ENCODE data around the gene PCLO. TPM values are rescaled to one million over a fixed set of nuclear protein-coding genes. Genes with fewer than 3 reads are reported as not detected.
A peak's percentile ranks its signal among the peaks of the same experiment; 100 is the strongest.

Gene PCLO
- total and polyA plus RNA-seq, 12 donors, result 0.06 to 10.8 (median 2.3) TPM

DNA sequence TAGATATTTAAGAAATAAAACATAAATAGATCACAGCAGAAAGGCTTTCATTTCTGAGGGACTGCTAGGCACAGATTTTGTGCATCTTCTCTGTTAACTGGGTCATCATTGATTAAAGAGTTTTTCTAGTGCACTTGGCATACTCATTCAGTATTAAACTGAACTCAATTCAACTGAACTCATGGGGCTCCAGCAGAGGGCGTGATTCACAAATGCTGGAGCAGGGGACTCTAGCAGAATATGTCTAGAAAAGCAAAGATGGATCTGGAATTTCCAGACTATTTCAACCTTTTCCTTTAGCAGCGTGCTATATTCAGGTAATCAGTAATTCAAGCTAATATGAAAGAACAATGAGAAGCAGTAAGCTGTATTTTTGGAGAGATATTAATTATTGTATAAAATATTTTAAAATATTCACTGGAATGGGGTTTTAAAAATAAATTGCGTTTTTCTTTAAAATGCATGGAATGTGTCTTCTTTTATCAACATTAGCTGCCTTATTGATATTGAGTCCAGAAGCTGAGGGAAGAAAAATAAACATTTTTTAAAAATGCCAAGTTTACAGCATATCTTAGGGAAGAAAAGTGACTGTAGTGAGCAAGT, 422.3 kb downstream of the PCLO start:
- intact Hi-C loops (cut with DNase I), result no loop called here
- Histone ChIP-seq H3K4me1 (no peaks in the 10 kb centered on the region), H3K27me3 (no peaks in the 10 kb centered on the region), H3K27ac (no peak overlapping the region), H3K9me3 (no peaks in the 10 kb centered on the region), H3K4me3 (no peak overlapping the region), H3K36me3 (no peaks in the 10 kb centered on the region)
- ATAC-seq (no peak), DNase-seq (peak in 1 of 2 donors; percentile 11)
- TF ChIP-seq, protein P1, sequence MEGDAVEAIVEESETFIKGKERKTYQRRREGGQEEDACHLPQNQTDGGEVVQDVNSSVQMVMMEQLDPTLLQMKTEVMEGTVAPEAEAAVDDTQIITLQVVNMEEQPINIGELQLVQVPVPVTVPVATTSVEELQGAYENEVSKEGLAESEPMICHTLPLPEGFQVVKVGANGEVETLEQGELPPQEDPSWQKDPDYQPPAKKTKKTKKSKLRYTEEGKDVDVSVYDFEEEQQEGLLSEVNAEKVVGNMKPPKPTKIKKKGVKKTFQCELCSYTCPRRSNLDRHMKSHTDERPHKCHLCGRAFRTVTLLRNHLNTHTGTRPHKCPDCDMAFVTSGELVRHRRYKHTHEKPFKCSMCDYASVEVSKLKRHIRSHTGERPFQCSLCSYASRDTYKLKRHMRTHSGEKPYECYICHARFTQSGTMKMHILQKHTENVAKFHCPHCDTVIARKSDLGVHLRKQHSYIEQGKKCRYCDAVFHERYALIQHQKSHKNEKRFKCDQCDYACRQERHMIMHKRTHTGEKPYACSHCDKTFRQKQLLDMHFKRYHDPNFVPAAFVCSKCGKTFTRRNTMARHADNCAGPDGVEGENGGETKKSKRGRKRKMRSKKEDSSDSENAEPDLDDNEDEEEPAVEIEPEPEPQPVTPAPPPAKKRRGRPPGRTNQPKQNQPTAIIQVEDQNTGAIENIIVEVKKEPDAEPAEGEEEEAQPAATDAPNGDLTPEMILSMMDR (IDR thresholded peaks at IDR 0.05), result peak in 6 of 9 donors; percentile 36 to 54 (median 46)
- WGBS, 2 donors, result 34 to 35% methylated on average over 3 of the region's 3 CpGs

DNA sequence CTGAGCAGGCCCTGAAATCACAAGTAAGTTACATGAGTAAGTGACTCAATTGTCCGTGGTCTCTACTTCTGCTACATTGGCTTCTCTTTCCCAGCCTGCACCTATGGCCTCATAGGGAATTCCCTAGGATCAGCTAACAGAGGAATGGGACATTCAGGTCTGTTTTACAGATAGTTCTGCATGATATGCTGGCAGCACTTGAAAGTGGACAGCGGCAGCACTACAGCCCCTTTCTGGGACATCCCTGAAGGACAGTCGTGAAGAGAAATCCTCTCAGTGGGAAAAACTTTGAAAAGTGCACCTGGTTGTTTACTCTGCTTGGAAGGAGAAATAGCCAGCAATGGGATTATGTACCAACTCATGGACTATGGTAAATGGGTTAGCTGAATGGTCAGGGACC, 426.1 kb downstream of the PCLO start:
- TF ChIP-seq, protein P1 (IDR thresholded peaks at IDR 0.05), result no peak
- Histone ChIP-seq H3K4me3 (no peak overlapping the region), H3K4me1 (no peaks in the 10 kb centered on the region), H3K27me3 (no peaks in the 10 kb centered on the region), H3K9me3 (no peaks in the 10 kb centered on the region), H3K36me3 (no peaks in the 10 kb centered on the region), H3K27ac (no peak overlapping the region)
- DNase-seq (no peak), ATAC-seq (no peak)
- 88 to 90% methylated on average over 3 of the region's 3 CpGs for WGBS, 2 donors
- intact Hi-C loops (cut with DNase I), result loop anchor here in 1 of 10 donors (10.0 kb wide), 1 partner anchor 1232 kb away; no protein-coding TSS in a partner anchor

DNA sequence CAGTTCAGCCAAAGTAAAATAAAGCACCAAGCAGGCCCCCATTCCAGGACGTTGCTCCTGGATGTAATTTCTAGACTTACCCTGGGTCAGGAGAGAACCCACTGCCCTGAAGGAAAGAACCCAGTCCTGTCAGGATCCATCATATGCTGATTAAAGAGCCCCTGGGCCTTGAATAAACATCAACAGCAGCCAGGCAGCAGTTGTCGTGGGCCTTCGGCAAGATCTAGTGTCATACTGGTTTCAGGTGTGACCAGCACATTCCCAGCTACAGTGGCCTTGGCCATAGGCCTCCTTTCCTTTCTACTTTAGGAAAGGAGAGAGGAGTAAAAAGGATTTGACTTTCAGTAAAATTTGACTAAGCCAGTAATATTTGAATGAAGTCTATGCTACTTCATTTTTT, 430.0 kb downstream of the PCLO start:
- DNase-seq (no peak), ATAC-seq (no peak)
- Histone ChIP-seq H3K9me3 (no peaks in the 10 kb centered on the region), H3K27me3 (no peaks in the 10 kb centered on the region), H3K27ac (no peak overlapping the region), H3K4me3 (no peak overlapping the region), H3K36me3 (no peaks in the 10 kb centered on the region), H3K4me1 (no peaks in the 10 kb centered on the region)
- intact Hi-C loops (cut with DNase I), result loop anchor here in 1 of 10 donors (10.0 kb wide), 1 partner anchor 1228 kb away; no protein-coding TSS in a partner anchor
- WGBS, 2 donors, result 79 to 81% methylated on average over 3 of the region's 3 CpGs
- TF ChIP-seq, protein P1 (IDR thresholded peaks at IDR 0.05), result no peak

DNA sequence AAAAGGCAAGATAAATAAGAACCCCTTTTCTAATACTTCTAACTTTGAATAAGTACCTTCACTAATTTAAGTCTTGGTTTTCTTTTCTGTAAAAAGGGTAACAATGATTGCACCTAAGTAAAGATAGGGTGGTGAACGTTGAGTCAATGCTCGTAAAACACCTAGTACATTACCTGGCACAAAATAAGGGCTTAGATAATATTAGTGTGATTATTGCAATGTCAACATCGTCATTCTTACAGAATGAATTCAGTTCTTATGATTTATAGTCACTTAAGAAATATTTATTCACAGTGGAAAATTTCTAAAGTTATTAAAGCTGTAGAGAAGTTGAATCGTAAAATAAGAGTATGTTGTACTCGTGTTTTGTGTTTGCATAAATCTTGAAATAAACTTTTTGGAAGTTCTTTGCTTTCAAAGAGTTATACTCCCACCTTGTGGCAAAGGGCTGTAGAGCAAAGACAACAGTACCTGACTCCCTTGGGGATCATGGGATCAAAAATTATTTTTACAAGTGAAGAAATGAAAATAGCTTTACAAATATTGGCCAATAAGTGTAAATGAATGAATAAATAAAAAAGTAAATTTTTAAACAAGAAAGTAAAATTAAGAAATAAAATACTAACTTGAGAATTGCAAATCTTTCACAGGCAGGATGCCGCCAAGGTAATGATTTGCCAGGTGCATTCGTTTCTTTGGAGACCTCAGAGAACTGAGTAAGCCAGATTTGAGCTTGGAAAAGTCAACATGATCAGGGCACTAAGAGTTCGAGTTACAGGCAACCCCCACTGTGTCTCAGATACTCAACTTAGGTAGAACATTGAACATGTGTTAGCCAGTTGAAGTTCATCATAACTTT, 433.3 kb downstream of the PCLO start:
- TF ChIP-seq, protein P1 (IDR thresholded peaks at IDR 0.05), result peak in 8 of 9 donors; percentile 20 to 61 (median 53)
- no peaks in the 10 kb centered on the region for H3K9me3 ChIP-seq
- H3K27ac ChIP-seq, result no peak overlapping the region
- H3K36me3 ChIP-seq, result no peaks in the 10 kb centered on the region
- intact Hi-C loops (cut with DNase I), result loop anchor here in 9 of 10 donors (5.0 to 10.0 kb wide), 12 partner anchors 105 to 1247 kb away; no protein-coding TSS in a partner anchor
- 43 to 47% methylated on average over 8 of the region's 8 CpGs for WGBS, 2 donors
- no peaks in the 10 kb centered on the region for H3K4me1 ChIP-seq
- DNase-seq (no peak), ATAC-seq (no peak)
- no peak overlapping the region for H3K4me3 ChIP-seq
- H3K27me3 ChIP-seq, result no peaks in the 10 kb centered on the region

Data from heart right ventricle (tissue), 16 donors.